Measurements from ENCODE around the gene TMEM254.

Gene TMEM254

DNA sequence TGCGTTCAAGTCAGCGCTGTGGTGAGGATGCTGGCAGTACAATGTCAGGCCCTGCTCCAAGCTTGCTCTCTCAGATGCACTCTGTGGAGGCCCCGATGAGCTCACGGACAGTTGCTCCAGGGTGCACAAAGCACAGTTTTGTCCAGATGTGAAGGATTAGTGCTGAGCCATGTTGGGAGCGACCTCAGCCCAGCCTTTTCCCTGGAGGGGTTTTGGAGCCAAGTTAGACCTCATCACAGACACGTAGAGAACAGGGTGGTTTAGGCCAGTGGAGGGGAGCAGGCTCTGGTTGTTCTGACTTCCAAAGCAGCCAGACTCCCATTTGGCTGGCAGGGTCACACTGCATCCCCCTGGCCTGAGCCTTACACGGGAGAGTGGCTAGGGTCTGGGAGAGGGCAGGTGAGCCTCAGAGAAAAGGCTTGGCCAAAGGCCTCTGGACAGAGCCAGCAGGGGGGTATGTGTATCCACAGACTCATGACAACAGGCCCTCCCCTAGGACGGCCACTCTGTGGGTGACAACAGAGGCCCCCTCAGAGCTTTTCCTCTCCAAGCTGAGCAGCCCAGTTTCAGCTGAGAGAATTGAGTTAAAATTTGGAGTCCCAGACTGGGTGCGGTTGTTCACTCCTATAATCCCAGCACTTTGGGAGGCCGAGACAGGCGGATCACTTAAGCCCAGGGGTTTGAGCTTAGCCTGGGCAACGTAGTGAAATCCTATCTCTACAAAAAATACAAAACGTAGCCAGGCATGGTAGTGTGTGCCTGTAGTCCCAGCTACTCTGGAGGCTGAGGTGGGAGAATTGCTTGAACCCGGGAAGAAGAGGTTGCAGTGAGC lies 58.8 kb downstream of the TMEM254 start:
- no peak overlapping the region for H3K27ac ChIP-seq (ENCODE audit: extremely low read depth, low read depth, low read length)
- ChIA-PET CTCF (interaction anchor here (0.6 to 1.0 kb wide), 3 partner anchors 90 to 123 kb away, joined by 3 read pairs; no protein-coding TSS in a partner anchor), POLR2A (no interaction called here)
- H3K4me1 ChIP-seq (ENCODE audit: control insufficient read depth, insufficient read depth, low read length): no peaks in the 10 kb centered on the region
- H3K4me3 ChIP-seq (ENCODE audit: low read depth, low read length): no peak overlapping the region
- no peaks in the 10 kb centered on the region for H3K36me3 ChIP-seq (ENCODE audit: control insufficient read depth in 2 of 2, insufficient read depth in 1 of 2, low read length in 2 of 2)
- TF ChIP-seq ZNF747 (tag by site-specific recombination; IDR thresholded peaks at IDR 0.05): no peak
- no peak for TF ChIP-seq ZFP41 (tag by site-specific recombination; IDR thresholded peaks at IDR 0.05; ENCODE audit: borderline replicate concordance)
- peak; percentile 73 for TF ChIP-seq GLIS1 (tag by site-specific recombination; IDR thresholded peaks at IDR 0.05)
- no peaks in the 10 kb centered on the region for H3K9me3 ChIP-seq (ENCODE audit: control insufficient read depth, insufficient read depth, low read depth, low read length)

DNA sequence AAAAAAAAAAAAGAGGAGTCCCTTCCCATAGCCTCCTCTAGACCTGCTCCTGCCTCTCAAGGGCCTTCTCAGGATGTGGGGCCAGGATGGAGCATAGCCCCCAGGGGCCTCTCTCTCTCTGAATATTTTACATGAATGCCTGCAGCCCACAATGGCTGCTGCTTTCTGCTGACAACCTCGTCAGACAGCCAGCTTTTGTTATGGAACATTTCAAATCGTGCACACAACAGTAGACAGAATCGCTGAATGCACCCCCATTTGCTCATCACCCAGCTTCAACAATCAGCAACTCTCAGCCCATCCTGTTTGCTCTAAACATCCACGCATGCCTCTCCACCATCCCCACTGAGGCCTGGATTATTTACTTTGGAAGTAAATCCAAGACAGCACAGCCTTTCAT lies 59.5 kb downstream of the TMEM254 start:
- Histone ChIP-seq H3K4me1 (ENCODE audit: control insufficient read depth, insufficient read depth, low read length) (no peaks in the 10 kb centered on the region), H3K4me3 (ENCODE audit: low read depth, low read length) (no peak overlapping the region), H3K9me3 (ENCODE audit: control insufficient read depth, insufficient read depth, low read depth, low read length) (no peaks in the 10 kb centered on the region), H3K36me3 (ENCODE audit: control insufficient read depth in 2 of 2, insufficient read depth in 1 of 2, low read length in 2 of 2) (no peaks in the 10 kb centered on the region), H3K27ac (ENCODE audit: extremely low read depth, low read depth, low read length) (no peak overlapping the region)
- POLR2A ChIA-PET: no interaction called here
- TF ChIP-seq ZNF76 (tag by site-specific recombination; IDR thresholded peaks at IDR 0.05; ENCODE audit: borderline replicate concordance, low read depth): no peak
- no peak for TF ChIP-seq ZNF114 (tag by site-specific recombination; IDR thresholded peaks at IDR 0.05)
- TF ChIP-seq TRIM28 (IDR thresholded peaks at IDR 0.05; ENCODE audit: borderline replicate concordance, low read length): no peak
- no peak for TF ChIP-seq ZNF776 (tag by site-specific recombination; IDR thresholded peaks at IDR 0.05; ENCODE audit: borderline replicate concordance)
- CTCF ChIA-PET: interaction anchor here (0.8 to 1.1 kb wide), 2 partner anchors 123 kb away, joined by 3 to 4 read pairs; no protein-coding TSS in a partner anchor

DNA sequence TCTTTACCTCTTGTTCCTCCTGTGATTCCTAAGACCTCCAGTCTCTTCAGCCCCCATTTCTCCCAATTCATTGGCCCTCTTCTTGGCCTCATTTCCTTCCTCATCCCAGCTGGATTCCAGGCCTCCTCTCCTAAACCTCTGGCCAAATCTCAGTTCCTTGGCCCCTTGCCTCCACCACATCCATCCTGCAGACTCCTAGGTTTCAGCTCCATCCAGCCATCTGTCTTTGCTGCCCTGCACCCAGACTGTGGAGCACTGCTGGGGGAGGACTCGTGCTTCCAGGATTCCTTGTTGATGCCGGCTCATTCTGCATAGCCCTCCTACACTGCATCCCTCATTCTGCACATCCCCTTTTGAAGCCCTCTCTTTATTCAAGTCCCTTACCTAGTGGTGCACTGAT lies 60.8 kb downstream of the TMEM254 start:
- Histone ChIP-seq H3K27ac (ENCODE audit: extremely low read depth, low read depth, low read length) (no peak overlapping the region), H3K36me3 (ENCODE audit: control insufficient read depth in 2 of 2, insufficient read depth in 1 of 2, low read length in 2 of 2) (no peaks in the 10 kb centered on the region), H3K9me3 (ENCODE audit: control insufficient read depth, insufficient read depth, low read depth, low read length) (no peaks in the 10 kb centered on the region), H3K4me3 (ENCODE audit: low read depth, low read length) (no peak overlapping the region), H3K4me1 (ENCODE audit: control insufficient read depth, insufficient read depth, low read length) (no peaks in the 10 kb centered on the region; the same call in 1 of the 2 replicates)
- POLR2A ChIA-PET: no interaction called here
- TF ChIP-seq ZNF184 (tag by site-specific recombination; IDR thresholded peaks at IDR 0.05) (no peak), ZNF626 (tag by site-specific recombination; IDR thresholded peaks at IDR 0.05) (no peak), ZNF664 (tag by site-specific recombination; IDR thresholded peaks at IDR 0.05) (no peak), SP7 (tag by site-specific recombination; IDR thresholded peaks at IDR 0.05) (no peak), GLI2 (tag by site-specific recombination; IDR thresholded peaks at IDR 0.05; ENCODE audit: borderline replicate concordance, low read depth) (no peak), WT1 (tag by site-specific recombination; IDR thresholded peaks at IDR 0.05) (no peak), ZNF266 (tag by site-specific recombination; IDR thresholded peaks at IDR 0.05; ENCODE audit: low read depth) (no peak), GLIS2 (tag by site-specific recombination; IDR thresholded peaks at IDR 0.05) (no peak), ZNF548 (tag by site-specific recombination; IDR thresholded peaks at IDR 0.05) (no peak), ZNF202 (tag by site-specific recombination; IDR thresholded peaks at IDR 0.05; ENCODE audit: borderline replicate concordance) (no peak), YY1 (tag by site-specific recombination; IDR thresholded peaks at IDR 0.05) (no peak), ZNF404 (tag by site-specific recombination; IDR thresholded peaks at IDR 0.05) (no peak), MZF1 (tag by site-specific recombination; IDR thresholded peaks at IDR 0.05; ENCODE audit: borderline replicate concordance) (no peak), ZNF776 (tag by site-specific recombination; IDR thresholded peaks at IDR 0.05; ENCODE audit: borderline replicate concordance) (no peak)
- TF ChIP-seq, protein P1, sequence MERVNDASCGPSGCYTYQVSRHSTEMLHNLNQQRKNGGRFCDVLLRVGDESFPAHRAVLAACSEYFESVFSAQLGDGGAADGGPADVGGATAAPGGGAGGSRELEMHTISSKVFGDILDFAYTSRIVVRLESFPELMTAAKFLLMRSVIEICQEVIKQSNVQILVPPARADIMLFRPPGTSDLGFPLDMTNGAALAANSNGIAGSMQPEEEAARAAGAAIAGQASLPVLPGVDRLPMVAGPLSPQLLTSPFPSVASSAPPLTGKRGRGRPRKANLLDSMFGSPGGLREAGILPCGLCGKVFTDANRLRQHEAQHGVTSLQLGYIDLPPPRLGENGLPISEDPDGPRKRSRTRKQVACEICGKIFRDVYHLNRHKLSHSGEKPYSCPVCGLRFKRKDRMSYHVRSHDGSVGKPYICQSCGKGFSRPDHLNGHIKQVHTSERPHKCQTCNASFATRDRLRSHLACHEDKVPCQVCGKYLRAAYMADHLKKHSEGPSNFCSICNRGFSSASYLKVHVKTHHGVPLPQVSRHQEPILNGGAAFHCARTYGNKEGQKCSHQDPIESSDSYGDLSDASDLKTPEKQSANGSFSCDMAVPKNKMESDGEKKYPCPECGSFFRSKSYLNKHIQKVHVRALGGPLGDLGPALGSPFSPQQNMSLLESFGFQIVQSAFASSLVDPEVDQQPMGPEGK (tag by site-specific recombination; IDR thresholded peaks at IDR 0.05): no peak
- TF ChIP-seq, protein P2, sequence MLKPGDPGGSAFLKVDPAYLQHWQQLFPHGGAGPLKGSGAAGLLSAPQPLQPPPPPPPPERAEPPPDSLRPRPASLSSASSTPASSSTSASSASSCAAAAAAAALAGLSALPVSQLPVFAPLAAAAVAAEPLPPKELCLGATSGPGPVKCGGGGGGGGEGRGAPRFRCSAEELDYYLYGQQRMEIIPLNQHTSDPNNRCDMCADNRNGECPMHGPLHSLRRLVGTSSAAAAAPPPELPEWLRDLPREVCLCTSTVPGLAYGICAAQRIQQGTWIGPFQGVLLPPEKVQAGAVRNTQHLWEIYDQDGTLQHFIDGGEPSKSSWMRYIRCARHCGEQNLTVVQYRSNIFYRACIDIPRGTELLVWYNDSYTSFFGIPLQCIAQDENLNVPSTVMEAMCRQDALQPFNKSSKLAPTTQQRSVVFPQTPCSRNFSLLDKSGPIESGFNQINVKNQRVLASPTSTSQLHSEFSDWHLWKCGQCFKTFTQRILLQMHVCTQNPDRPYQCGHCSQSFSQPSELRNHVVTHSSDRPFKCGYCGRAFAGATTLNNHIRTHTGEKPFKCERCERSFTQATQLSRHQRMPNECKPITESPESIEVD (tag by site-specific recombination; IDR thresholded peaks at IDR 0.05): no peak
- TF ChIP-seq, protein P3, sequence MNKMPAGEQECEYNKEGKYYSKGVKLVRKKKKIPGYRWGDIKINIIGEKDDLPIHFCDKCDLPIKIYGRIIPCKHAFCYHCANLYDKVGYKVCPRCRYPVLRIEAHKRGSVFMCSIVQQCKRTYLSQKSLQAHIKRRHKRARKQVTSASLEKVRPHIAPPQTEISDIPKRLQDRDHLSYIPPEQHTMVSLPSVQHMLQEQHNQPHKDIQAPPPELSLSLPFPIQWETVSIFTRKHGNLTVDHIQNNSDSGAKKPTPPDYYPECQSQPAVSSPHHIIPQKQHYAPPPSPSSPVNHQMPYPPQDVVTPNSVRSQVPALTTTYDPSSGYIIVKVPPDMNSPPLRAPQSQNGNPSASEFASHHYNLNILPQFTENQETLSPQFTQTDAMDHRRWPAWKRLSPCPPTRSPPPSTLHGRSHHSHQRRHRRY (tag by site-specific recombination; IDR thresholded peaks at IDR 0.05): no peak
- CTCF ChIA-PET: interaction anchor here (1.1 kb wide), 1 partner anchor 122 kb away, joined by 4 read pairs; no protein-coding TSS in a partner anchor

All from HEK293 (cell line).